Motor neuron (in vitro differentiated cells): Measurements from ENCODE around the gene FAM131B. TPM values are rescaled to one million over a fixed set of nuclear protein-coding genes. Genes with fewer than 3 reads are reported as not detected.

Experiments
- ATAC-seq, 8 experiments: fragments of 200-7000 bp; cut with Tn5 transposase; replicated peaks in 6 of 8; 2 replicates each; pipeline ENCODE4 v1.8.0; 2021; ENCODE audit warnings: mild to moderate bottlenecking in 8 of 8, moderate library complexity in 8 of 8
- H3K27ac ChIP-seq, 2 donors: fragments of 250-450 bp; sonication (Bioruptor Pico); 2 replicates each; pipeline ENCODE4 v1.9.0; 2021; ENCODE audit warnings: antibody characterized with exemption in 2 of 2, mild to moderate bottlenecking in 2 of 2, moderate library complexity in 1 of 2
- H3K4me1 ChIP-seq, 2 donors: fragments of 250-450 bp; sonication (Bioruptor Pico); replicated peaks in 1 of 2; 2 replicates each; pipeline ENCODE4 v1.6.1; 2021; ENCODE audit warnings: antibody characterized with exemption in 2 of 2, mild to moderate bottlenecking in 2 of 2, moderate library complexity in 1 of 2
- H3K4me3 ChIP-seq, 5 donors: fragments of 250-450 bp; sonication (Bioruptor Pico); 2 replicates each; pipeline ENCODE4 v1.9.0; 2021; ENCODE audit warnings: antibody characterized with exemption in 5 of 5, mild to moderate bottlenecking in 5 of 5, moderate library complexity in 4 of 5
- WGBS, 10 experiments: fragments of 450-650 bp; shearing (Covaris generic); methylation state at CpG; one replicate each; pipeline ENCODE4 v1.0.0; 2022; 5-methylcytosine and 5-hydroxymethylcytosine counted together
- in situ Hi-C, 9 experiments: fragments of 400-800 bp; cut with MboI; loops; one replicate each; pipeline ENCODE4 v1.15.0; 2021; ENCODE audit warnings: low sequenced_read_pairs in 9 of 9, low pct_unique_long_range_greater_than_20kb in 2 of 9; ENCODE audit not compliant: unreplicated experiment in 9 of 9
- total RNA-seq, 8 experiments: library from RNA; unstranded; fragments of 300-600 nt; gene quantifications; 2 replicates each; pipeline versions ENCODE4 v1.2.3 to v1.2.4, GENCODE V29; 2022

Gene FAM131B
- total RNA-seq, 8 experiments from 2014 or later, result 0.22 to 49.1 (median 34.2) TPM

DNA sequence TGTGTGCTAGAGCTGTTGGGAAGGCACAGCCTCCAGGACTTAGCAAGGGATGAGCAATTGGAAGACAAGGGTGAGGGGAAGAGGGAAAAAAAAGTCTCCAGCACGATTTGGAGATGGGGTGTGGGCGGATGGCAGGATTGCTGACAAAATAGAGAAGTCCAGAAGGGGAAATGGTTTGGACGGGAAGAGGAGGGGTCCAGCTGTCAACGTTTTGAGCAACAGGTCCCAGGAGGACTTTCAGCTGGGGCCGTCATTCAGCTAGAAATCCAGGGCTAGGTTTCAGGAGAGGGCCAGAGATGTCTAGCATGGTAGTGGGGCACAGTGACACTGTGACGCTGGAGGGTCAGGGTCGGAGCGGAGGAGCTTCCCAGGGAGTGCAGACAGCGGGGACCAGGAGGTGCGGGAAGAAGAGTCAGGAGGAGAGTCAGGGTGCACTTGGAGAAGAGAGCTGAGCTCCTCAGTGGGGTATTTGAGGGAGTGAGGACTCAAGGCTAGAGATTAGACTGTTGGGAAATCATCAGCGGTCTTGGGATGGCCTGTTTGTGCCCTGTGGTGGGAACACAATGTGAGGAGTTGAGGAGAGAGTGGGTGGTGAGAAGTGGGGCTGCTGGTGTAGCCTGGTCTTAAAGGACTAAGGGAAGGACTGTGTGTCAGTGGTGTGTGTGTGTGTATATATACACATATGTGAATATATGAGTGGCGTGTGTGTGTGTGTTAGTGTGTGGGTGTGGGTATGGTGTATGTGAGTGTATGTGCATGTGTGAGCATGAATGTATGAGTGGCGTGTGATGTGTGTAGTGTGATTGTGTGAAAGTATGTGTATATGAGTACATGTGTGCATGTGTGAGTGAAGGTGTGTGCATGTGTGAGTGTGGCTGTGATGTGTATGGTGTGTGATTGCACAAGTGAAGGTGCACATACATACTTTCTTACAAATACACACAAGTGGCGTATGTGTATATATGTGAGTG lies 22.4 kb upstream of the FAM131B start:
- H3K4me1 ChIP-seq, result peaks cover 7 to 15% of the 10 kb centered on the region in 2 donors
- no peak overlapping the region for H3K4me3 ChIP-seq
- H3K27ac ChIP-seq, result no peak overlapping the region
- in situ Hi-C loops, result loop anchor here in 1 of 9 experiments (25.0 kb wide), 1 partner anchor 98 kb away; the partner anchor contains the start of genes CASP2 and TMEM139
- WGBS, 10 experiments, result 50 to 100% (median 81%) methylated on average over 2 to 10 of the region's 14 CpGs; no CpG with 5 or more reads in 1 of the 10 experiments
- no peak for ATAC-seq

DNA sequence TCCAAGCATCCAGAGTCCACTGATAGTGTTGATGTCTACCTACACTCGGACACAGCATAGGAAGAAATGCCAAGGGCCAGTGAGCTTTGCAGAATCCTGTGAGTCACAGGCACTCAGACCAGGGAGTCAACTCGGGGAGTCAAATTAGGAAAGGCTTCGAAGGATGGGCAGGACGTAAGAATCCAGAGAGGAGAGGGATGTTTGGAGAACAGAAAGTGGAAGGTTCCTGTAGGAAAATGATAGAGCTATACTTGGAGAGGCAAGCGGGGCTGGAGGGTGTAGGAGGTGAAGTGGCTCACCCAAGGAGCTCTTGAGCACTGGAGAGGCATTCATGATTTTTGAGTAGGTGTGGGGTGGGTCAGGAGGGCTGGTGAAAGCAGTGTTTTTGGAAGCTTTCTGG lies 21.6 kb upstream of the FAM131B start:
- in situ Hi-C loops, result loop anchor here in 1 of 9 experiments (25.0 kb wide), 1 partner anchor 97 kb away; the partner anchor contains the start of genes CASP2 and TMEM139
- H3K4me3 ChIP-seq, result no peak overlapping the region
- no peak for ATAC-seq
- peaks cover 14 to 22% of the 10 kb centered on the region in 2 donors for H3K4me1 ChIP-seq
- WGBS, 10 experiments, result 0 to 100% (median 86%) methylated on average over 1 to 4 of the region's 5 CpGs; no CpG with 5 or more reads in 4 of the 10 experiments
- H3K27ac ChIP-seq, result no peak overlapping the region

DNA sequence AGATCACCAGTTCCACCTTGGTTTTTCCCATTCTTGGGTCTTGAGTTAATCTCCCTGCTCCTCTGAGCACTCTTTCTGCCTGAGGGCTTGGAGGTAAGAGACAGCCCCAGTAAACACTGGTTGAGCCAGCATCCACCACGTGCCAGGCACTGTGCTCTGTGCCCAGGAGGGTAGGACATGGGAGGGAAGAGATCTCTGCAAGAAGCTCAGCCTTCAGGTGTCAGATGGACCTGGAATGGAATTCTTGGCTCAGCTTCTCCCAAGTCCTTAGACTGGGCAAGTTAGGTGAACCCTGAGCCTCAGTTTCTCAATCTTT lies 21.1 kb upstream of the FAM131B start:
- in situ Hi-C loops, result loop anchor here in 1 of 9 experiments (25.0 kb wide), 1 partner anchor 96 kb away; the partner anchor contains the start of genes CASP2 and TMEM139

GRCh38 chr7:143382791-143383641 lies 20.5 kb upstream of the FAM131B start:
- H3K4me1 ChIP-seq, result peaks cover 19 to 28% of the 10 kb centered on the region in 2 donors
- ATAC-seq, result no peak
- no peak overlapping the region for H3K27ac ChIP-seq
- in situ Hi-C loops, result loop anchor here in 1 of 9 experiments (25.0 kb wide), 1 partner anchor 96 kb away; the partner anchor contains the start of genes CASP2 and TMEM139
- 83 to 100% (median 90%) methylated on average over 1 to 2 of the region's 15 CpGs; no CpG with 5 or more reads in 6 of the 10 experiments for WGBS, 10 experiments
- H3K4me3 ChIP-seq, result peak overlapping the region in 2 of 5 donors; percentile 69 to 85

More for the DNA sequence above, 21.1 kb upstream of the FAM131B start:
- Histone ChIP-seq H3K4me1 (peaks cover 18 to 28% of the 10 kb centered on the region in 2 donors), H3K27ac (no peak overlapping the region), H3K4me3 (no peak overlapping the region)
- ATAC-seq, result no peak
- WGBS, 10 experiments, result 43% methylated on average over 1 of the region's 1 CpG; no CpG with 5 or more reads in 9 of the 10 experiments

DNA sequence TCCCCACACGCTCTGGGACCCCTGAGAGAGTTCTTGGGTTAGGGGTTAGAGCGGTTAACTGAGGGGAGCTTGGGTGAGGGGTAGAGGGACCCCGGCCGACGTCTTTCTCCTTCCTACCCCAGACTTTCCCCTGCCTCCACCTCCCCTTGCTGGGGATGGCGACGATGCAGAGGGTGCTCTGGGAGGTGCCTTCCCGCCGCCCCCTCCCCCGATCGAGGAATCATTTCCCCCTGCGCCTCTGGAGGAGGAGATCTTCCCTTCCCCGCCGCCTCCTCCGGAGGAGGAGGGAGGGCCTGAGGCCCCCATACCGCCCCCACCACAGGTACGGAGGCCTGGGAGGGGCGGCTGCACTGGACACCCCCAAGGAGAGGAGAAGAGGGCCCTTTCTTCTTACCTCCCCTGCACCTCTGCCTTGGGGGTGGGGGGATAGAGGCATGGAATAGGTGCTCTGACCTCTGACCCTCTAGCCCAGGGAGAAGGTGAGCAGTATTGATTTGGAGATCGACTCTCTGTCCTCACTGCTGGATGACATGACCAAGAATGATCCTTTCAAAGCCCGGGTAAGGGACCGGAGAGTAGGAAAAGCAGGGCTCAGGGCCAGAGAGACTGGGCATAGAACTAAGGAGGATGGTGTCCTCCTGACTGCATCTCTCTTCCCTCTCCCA lies 19.7 kb upstream of the FAM131B start:
- in situ Hi-C loops, result loop anchor here in 1 of 9 experiments (25.0 kb wide), 1 partner anchor 95 kb away; the partner anchor contains the start of genes CASP2 and TMEM139
- Histone ChIP-seq H3K4me3 (peak overlapping the region; percentile 69 to 89 (median 85)), H3K4me1 (peaks cover 19 to 28% of the 10 kb centered on the region in 2 donors), H3K27ac (peak overlapping the region in 1 of 2 donors; percentile 96)
- 20% methylated on average over 3 of the region's 21 CpGs; no CpG with 5 or more reads in 9 of the 10 experiments for WGBS, 10 experiments
- ATAC-seq, result no peak

DNA sequence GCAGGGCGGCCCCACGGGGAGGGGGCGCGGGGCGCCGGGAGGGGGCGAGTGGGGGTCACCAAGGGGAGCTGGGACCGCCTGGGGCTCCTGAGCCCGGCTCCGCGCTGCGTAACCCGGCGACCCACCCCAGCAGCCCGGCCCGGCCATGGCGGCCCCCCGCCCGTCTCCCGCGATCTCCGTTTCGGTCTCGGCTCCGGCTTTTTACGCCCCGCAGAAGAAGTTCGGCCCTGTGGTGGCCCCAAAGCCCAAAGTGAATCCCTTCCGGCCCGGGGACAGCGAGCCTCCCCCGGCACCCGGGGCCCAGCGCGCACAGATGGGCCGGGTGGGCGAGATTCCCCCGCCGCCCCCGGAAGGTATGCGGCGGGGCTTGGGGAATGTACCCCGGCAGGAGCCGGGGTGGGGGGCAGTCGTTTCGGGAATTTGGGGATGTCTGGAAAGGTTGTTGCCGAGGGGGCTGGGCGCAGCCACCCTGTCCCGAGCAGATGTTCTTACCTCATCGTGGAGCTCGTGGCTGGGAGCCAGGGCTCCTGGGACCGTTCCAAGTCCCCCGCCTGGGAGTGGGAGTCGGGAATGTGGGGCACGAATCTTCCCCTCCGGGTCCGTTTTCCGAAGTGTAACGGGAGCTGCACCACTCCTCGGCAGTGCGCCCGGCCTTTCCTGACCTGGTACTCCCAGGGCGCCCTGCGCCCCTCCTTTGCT lies 19.1 kb upstream of the FAM131B start:
- peaks cover 19 to 21% of the 10 kb centered on the region in 2 donors for H3K4me1 ChIP-seq

GRCh38 chr7:143380646-143381426 lies 18.3 kb upstream of the FAM131B start, which contains the start of gene ZYX:
Gene ZYX (plus strand): TSS chr7:143381345. CDS start chr7:143381572, 227 bp downstream.
- ATAC-seq, result peak; percentile 48 to 85 (median 81)
- peak within 1 kb of the TSS; percentile 69 to 89 (median 85) for H3K4me3 ChIP-seq
- peaks cover 19 to 20% of the 10 kb centered on the region in 2 donors for H3K4me1 ChIP-seq
- H3K27ac ChIP-seq, result peak within 1 kb of the TSS; percentile 94 to 96
- in situ Hi-C loops, result loop anchor here in 1 of 9 experiments (25.0 kb wide), 1 partner anchor 94 kb away; the partner anchor contains the start of genes CASP2 and TMEM139
- WGBS, 10 experiments, result no CpG with 5 or more reads among the region's 72 CpGs

More for the DNA sequence above, 19.1 kb upstream of the FAM131B start:
- ATAC-seq, result peak in 3 of 8 experiments; percentile 0 to 3 (median 0)
- Histone ChIP-seq H3K4me3 (peak overlapping the region; percentile 69 to 89 (median 85)), H3K27ac (peak overlapping the region; percentile 94 to 96)
- in situ Hi-C loops, result loop anchor here in 1 of 9 experiments (25.0 kb wide), 1 partner anchor 94 kb away; the partner anchor contains the start of genes CASP2 and TMEM139
- 0 to 3% methylated on average over 1 to 8 of the region's 64 CpGs; no CpG with 5 or more reads in 8 of the 10 experiments for WGBS, 10 experiments

- H3K27ac ChIP-seq, result peak overlapping the region; percentile 94 to 96
- peaks cover 19 to 20% of the 10 kb centered on the region in 2 donors for H3K4me1 ChIP-seq
- WGBS, 10 experiments, result 0% methylated on average over 2 to 9 of the region's 35 CpGs; no CpG with 5 or more reads in 7 of the 10 experiments
- ATAC-seq, result peak; percentile 14 to 63 (median 54)
- in situ Hi-C loops, result loop anchor here in 1 of 9 experiments (25.0 kb wide), 1 partner anchor 93 kb away; the partner anchor contains the start of genes CASP2 and TMEM139
- peak overlapping the region; percentile 69 to 89 (median 85) for H3K4me3 ChIP-seq
Observed at GRCh38 chr7:143380260-143380645, 17.7 kb upstream of the FAM131B start.

- in situ Hi-C loops, result loop anchor here in 1 of 9 experiments (25.0 kb wide), 1 partner anchor 92 kb away; the partner anchor contains the start of genes CASP2 and TMEM139
Observed at GRCh38 chr7:143379611-143380259, 17.2 kb upstream of the FAM131B start.

DNA sequence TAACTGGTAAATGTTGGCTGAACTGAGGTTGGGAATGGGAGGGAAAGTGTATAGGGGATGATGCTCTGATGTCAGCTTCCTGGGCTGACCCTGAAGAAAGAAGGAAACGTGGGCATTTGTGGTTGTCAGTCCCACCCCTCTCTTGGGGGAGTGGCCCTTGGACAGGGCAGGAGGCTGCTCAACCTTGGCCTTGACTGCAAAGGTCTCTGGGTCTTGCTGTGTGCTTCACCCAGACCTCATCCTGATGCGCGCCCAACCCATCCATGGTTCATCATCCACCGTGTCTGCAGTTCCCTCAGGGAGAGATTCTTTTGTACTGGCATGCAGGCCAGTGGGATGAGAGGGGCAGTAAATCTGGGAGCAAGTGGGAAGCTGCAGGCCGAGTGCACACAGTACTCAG lies 13.9 kb upstream of the FAM131B start:
- ATAC-seq, result no peak
- in situ Hi-C loops, result loop anchor here in 1 of 9 experiments (25.0 kb wide), 1 partner anchor 89 kb away; the partner anchor contains the start of genes CASP2 and TMEM139
- H3K4me3 ChIP-seq, result no peak overlapping the region
- H3K4me1 ChIP-seq, result peaks cover 12 to 14% of the 10 kb centered on the region in 2 donors
- WGBS, 10 experiments, result 0 to 100% (median 52%) methylated on average over 1 to 2 of the region's 5 CpGs; no CpG with 5 or more reads in 3 of the 10 experiments
- H3K27ac ChIP-seq, result no peak overlapping the region

More at GRCh38 chr7:143379611-143380259, 17.2 kb upstream of the FAM131B start:
- Histone ChIP-seq H3K4me1 (peaks cover 19 to 20% of the 10 kb centered on the region in 2 donors), H3K27ac (peak overlapping the region; percentile 94 to 96), H3K4me3 (peak overlapping the region; percentile 69 to 89 (median 85))
- WGBS, 10 experiments, result 17 to 91% (median 50%) methylated on average over 2 to 13 of the region's 15 CpGs
- peak in 4 of 8 experiments; percentile 1 to 5 (median 1) for ATAC-seq
